HG03558 (cell line): ENCODE results near the gene NDUFS2.

Experiments
- ATAC-seq: cut with Tn5 transposase; IDR thresholded peaks from one replicate; pipeline ENCODE4 v1.9.1; 2021; ENCODE audit warnings: moderate number of reproducible peaks; ENCODE audit not compliant: unreplicated experiment; ENCODE audit errors: extremely low read depth

Gene NDUFS2

GRCh38 chr1:161192476-161193465, 9.4 kb upstream of the NDUFS2 start:
- peak; percentile 44 for ATAC-seq

DNA sequence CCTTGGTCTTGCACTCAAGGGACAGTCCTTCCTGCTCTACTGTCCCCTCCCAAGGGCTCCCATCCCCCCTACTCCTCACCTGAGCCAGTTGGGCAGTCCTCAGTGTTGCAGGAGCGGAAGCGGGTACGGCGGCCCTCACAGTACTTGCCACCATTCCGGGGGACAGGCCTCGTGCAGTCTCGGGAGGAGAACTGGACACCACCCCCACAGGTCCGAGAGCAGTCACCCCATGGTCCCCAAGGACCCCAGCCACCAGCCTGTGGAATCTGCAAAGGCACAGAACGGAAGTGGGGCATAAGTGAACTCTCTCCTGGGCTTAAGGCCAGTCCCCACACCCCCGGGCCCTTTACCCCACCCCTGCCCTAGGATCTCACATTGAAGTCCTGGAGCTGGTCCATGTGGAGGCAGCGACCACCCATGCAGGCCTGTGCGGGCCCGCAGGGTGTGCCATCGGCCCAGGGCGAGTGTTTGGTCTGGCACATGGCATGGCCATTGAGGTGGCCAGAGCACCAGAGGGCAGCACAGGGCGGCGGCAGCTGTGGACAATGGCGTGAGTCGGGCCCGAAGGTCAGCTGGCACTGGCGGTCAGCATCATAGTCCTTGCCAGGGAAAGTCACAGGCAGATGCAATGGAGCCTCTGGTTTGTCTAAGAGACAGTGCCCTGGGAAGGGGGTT, 8.5 kb upstream of the NDUFS2 start:
- no peak for ATAC-seq

DNA sequence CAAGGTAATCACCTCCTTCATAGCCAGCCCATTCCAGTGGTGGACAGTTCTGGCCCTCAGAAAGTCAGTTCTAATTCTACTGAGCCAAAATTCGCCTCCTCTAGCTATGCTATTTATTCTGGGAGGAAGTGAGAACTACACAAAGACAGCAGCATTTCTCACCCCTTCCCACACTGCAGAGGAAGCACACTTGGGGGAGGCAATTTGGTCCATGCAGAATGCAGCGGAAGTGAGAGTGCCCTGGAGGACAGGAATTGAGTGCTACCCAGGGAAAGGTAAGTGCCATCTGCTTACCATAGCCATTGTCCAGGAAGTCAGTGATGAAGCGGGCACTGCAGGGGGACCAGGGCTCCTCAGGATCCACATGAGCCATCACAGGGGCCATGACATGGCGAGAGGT, 7.0 kb upstream of the NDUFS2 start:
- no peak for ATAC-seq

GRCh38 chr1:161196111-161196510, 6.1 kb upstream of the NDUFS2 start:
- ATAC-seq = no peak

- no peak for ATAC-seq
Observed at GRCh38 chr1:161196521-161197451, 5.4 kb upstream of the NDUFS2 start.

DNA sequence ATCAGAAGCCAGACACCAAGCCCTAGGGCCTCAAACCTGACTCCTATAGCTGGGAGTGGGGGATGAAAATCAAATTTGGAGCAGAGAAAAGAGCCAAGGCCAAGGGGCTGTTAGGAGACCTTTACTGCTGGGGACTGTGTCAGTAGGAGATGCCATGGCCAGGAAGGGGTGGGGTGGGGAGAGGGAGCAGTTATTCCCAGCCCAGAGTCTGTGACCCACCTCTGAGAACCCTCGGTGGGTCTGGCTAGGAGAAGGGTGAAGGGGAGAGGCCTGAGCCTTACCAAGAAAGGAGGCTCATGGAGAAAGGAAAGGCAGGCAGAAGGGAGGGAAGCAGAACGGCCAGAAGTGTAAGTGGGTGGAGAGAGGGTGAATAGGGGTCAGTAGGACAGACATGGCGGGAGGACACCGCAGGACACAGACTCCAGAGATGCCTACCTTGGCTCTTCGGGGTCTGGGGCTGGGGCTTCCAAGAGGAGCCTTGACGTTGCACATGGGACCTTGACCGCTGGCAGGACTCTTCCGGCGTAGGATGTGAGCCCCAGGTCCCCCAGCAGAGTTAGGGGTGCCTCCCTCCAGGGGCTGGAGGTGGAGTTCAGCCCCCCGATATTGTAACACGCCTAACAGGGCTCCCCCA, 4.5 kb upstream of the NDUFS2 start:
- ATAC-seq = no peak

DNA sequence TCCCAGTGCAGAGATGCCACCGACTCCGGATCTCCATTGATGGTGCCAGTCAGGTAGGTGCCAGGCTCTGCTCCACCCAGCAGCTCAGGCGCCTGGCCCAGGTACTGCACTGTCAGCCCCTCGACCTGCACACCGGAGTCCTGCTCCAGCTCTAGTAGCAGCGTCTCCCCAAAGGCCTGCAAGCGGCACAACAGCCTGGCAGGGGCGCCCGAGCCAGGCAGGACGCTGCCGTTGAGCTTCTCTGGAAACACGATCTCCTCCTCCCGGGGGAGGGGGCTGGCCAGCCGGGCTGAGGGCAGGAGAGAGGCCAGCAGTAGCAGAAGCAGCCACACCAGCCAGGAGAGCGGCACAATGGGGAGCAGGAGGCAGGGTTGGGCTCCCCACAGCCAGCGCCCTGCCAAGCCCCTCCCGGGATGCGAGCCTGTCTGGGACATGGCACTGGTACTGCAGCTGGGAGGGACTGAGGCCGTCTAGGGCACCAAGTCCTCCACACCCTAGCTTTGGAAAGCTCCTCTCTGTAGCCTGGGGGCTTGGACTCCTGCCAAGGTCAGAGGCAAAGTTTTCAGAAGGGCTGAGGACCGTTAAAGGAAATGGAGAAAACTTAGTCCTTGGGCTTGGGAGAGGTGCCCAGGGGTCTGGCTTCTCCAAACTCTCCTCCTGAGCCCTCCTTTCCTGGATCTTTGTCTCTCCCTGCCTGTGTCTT, 3.8 kb upstream of the NDUFS2 start:
- no peak for ATAC-seq

- ATAC-seq = no peak
Observed at GRCh38 chr1:161198897-161199431, 3.2 kb upstream of the NDUFS2 start, which contains the start of gene ADAMTS4. ADAMTS4 (minus strand) TSS chr1:161199054; CDS start chr1:161198627, 427 bp downstream.

GRCh38 chr1:161199506-161200139, 2.5 kb upstream of the NDUFS2 start:
- no peak for ATAC-seq

GRCh38 chr1:161200421-161200991, 1.7 kb upstream of the NDUFS2 start:
- ATAC-seq = no peak

GRCh38 chr1:161200992-161201835, 953 bp upstream of the NDUFS2 start:
- no peak for ATAC-seq

GRCh38 chr1:161206411-161207140, 4.4 kb downstream of the NDUFS2 start:
- no peak for ATAC-seq

GRCh38 chr1:161207173-161207572, 5.0 kb downstream of the NDUFS2 start:
- ATAC-seq = no peak

- no peak for ATAC-seq
Observed at GRCh38 chr1:161209790-161210409, 7.7 kb downstream of the NDUFS2 start.

GRCh38 chr1:161214369-161214768, 12.2 kb downstream of the NDUFS2 start:
- ATAC-seq = no peak

GRCh38 chr1:161215076-161215475, 12.9 kb downstream of the NDUFS2 start, which contains the start of gene FCER1G:
FCER1G (plus strand) TSS chr1:161215295; CDS start chr1:161215322, 27 bp downstream.
- no peak for ATAC-seq
